ENCODE results near the gene YJU2. TPM values are rescaled to one million over a fixed set of nuclear protein-coding genes. Genes with fewer than 3 reads are reported as not detected.
"Not testable (repeated sequence)": the region's sequence is repeated elsewhere in the genome, so short reads cannot be mapped to it uniquely, and the experiment has no call there.

The YJU2 gene
- total and polyA plus RNA-seq, 12 donors, result 14.0 to 81.2 (median 24.3) TPM

DNA sequence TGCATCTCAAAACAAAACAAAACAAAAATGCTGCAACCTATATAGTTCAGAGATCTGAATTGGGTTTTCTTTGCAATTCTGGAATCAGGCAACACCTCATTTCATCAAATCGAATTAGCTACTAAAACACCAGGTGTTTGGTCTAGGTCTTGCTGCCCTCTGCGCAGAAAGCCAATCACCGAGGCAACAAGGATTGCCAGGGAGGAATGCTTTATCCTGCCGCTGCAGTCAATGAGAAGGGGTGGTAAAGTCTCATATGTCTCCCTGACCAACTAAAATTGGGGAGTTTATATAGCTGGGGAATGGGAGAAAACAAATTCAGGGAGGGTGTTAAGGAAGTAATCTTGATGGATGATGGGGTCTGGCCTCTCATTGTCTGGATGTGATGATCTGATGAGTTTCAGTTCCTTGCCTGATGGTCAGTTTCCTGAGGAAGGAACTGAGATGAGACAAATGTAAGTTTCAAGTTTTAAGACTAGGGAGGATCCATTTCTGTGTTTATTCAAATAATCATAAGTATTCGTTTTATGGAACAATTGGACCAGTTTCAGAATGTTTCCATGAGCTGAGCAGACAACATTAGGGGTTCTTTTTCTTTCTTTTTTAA, 5.0 kb upstream of the YJU2 start:
- no peak for DNase-seq
- Histone ChIP-seq H3K27ac (peak overlapping the region in 2 of 5 donors; percentile 44 to 53), H3K4me3 (no peak overlapping the region), H3K9me3 (replicated peaks in 1 of 3) (no peaks in the 10 kb centered on the region), H3K27me3 (no peaks in the 10 kb centered on the region), H3K36me3 (replicated peaks in 1 of 2) (no peaks in the 10 kb centered on the region), H3K4me1 (replicated peaks in 1 of 2) (peaks cover 0 to 5% of the 10 kb centered on the region in 2 donors)
- no peak for TF ChIP-seq POLR2A (IDR thresholded peaks at IDR 0.05)
- TF ChIP-seq, protein P1, sequence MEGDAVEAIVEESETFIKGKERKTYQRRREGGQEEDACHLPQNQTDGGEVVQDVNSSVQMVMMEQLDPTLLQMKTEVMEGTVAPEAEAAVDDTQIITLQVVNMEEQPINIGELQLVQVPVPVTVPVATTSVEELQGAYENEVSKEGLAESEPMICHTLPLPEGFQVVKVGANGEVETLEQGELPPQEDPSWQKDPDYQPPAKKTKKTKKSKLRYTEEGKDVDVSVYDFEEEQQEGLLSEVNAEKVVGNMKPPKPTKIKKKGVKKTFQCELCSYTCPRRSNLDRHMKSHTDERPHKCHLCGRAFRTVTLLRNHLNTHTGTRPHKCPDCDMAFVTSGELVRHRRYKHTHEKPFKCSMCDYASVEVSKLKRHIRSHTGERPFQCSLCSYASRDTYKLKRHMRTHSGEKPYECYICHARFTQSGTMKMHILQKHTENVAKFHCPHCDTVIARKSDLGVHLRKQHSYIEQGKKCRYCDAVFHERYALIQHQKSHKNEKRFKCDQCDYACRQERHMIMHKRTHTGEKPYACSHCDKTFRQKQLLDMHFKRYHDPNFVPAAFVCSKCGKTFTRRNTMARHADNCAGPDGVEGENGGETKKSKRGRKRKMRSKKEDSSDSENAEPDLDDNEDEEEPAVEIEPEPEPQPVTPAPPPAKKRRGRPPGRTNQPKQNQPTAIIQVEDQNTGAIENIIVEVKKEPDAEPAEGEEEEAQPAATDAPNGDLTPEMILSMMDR (IDR thresholded peaks at IDR 0.05), result no peak
- 64 to 72% (median 71%) methylated on average over 5 of the region's 5 CpGs for WGBS, 4 donors
- intact Hi-C loops (cut with DNase I), result no loop called here

DNA sequence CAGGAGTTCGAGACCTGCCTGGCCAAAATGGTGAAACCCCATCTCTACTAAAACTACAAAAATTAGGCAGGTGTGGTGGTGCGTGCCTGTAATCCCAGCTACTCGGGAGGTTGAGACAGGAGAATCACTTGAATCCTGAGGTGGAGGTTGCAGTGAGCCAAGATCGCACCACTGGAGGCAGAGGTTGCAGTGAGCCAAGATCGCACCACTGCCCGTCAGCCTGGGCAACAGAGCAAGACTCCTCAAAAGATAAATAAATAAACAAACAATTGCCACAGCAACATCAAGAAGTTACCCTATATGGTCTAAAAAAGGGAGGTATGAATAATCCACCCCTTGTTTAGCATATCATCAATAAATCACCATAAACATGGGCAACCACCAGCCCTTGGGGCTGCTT, 942 bp upstream of the YJU2 start:
- H3K27ac ChIP-seq; DNase-seq; H3K27me3 ChIP-seq; H3K9me3 ChIP-seq (replicated peaks in 1 of 3); intact Hi-C loops (cut with DNase I); H3K4me3 ChIP-seq: not testable (repeated sequence)
- 95 to 99% (median 97%) methylated on average over 5 to 6 of the region's 6 CpGs for WGBS, 4 donors
- Histone ChIP-seq H3K4me1 (replicated peaks in 1 of 2) (peaks cover 0 to 11% of the 10 kb centered on the region in 2 donors), H3K36me3 (replicated peaks in 1 of 2) (peaks cover 0 to 22% of the 10 kb centered on the region in 2 donors)

DNA sequence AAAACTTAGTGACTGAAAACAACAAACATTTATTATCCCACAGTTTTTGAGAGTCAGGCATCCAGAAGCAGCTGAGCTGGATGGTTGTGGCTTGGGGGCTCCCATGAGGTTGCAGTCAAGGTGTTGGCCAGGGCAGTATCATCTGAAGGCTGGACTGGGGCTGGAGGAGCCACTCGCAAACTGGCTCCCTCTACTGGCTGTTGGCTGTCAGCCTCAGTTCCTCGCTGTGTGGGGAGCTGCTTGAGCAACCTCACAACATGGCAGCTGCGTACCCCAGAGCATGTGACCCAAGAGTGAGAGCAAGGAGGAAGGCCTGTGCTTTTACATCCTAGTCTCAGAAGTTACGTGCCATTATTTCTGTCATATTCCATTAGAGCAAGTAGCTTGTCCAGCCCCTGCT, 9.7 kb downstream of the YJU2 start:
- 96 to 100% (median 97%) methylated on average over 2 to 4 of the region's 4 CpGs for whole genome bisulfite sequencing, 4 donors
- H3K27ac ChIP-seq, result no peak overlapping the region
- intact Hi-C loops (cut with DNase I), result no loop called here
- H3K27me3 ChIP-seq, result no peaks in the 10 kb centered on the region
- H3K36me3 ChIP-seq (replicated peaks in 1 of 2), result peaks cover 0 to 83% of the 10 kb centered on the region in 2 donors
- no peaks in the 10 kb centered on the region for H3K4me1 ChIP-seq (replicated peaks in 1 of 2)
- TF ChIP-seq POLR2A (IDR thresholded peaks at IDR 0.05), result no peak
- TF ChIP-seq, protein P1 (IDR thresholded peaks at IDR 0.05), result no peak
- DNase-seq, result no peak
- H3K9me3 ChIP-seq (replicated peaks in 1 of 3), result no peaks in the 10 kb centered on the region
- no peak overlapping the region for H3K4me3 ChIP-seq

DNA sequence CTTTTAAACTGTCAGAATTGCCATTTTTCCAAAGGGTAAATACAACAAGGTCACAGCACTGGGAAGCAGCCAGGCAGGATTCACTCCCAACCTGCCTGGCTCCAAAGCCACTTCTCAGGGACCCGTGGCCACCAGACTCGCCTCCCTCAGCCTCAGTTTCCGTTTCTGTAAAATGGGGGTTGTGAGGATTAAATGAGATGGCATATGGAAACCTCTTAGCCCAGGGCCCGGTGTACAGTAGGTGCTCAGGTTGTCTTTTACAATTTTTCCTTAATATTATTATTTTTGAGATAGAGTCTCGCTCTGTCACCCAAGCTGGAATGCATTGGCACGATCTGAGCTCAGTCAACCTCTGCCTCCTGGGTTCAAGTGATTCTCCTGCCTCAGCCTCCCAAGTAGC, 10.1 kb downstream of the YJU2 start:
- intact Hi-C loops (cut with DNase I), result no loop called here
- H3K4me1 ChIP-seq (replicated peaks in 1 of 2), result no peaks in the 10 kb centered on the region
- no peak overlapping the region for H3K27ac ChIP-seq
- 80 to 97% (median 81%) methylated on average over 6 of the region's 6 CpGs for WGBS, 4 donors
- H3K36me3 ChIP-seq (replicated peaks in 1 of 2), result peaks cover 0 to 83% of the 10 kb centered on the region in 2 donors
- DNase-seq, result no peak
- H3K4me3 ChIP-seq, result no peak overlapping the region
- TF ChIP-seq POLR2A (IDR thresholded peaks at IDR 0.05), result no peak
- TF ChIP-seq, protein P1 (IDR thresholded peaks at IDR 0.05), result no peak
- no peaks in the 10 kb centered on the region for H3K9me3 ChIP-seq (replicated peaks in 1 of 3)
- no peaks in the 10 kb centered on the region for H3K27me3 ChIP-seq

DNA sequence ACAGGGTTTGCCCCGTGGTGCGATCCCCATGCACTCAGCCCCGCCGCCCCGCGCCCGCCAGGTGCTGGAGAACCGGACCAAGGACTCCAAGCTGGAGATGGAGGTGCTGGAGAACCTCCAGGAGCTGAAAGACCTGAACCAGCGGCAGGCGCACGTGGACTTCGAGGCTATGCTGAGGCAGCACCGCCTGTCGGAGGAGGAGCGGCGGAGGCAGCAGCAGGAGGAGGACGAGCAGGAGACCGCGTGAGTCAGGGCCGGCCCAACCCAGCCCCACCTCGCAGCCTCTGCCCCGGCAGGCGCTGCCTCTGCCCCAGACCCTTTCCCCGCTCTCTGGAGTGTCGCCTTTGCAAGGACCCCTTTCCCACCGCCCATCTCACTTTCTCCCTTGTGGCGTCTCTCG, 11.3 kb downstream of the YJU2 start:
- WGBS, 4 donors, result 94 to 98% (median 94%) methylated on average over 10 to 28 of the region's 28 CpGs
- H3K27ac ChIP-seq, result no peak overlapping the region
- intact Hi-C loops (cut with DNase I), result no loop called here
- no peak overlapping the region for H3K4me3 ChIP-seq
- no peak for DNase-seq
- TF ChIP-seq POLR2A (IDR thresholded peaks at IDR 0.05), result no peak
- TF ChIP-seq, protein P1 (IDR thresholded peaks at IDR 0.05), result no peak
- H3K9me3 ChIP-seq (replicated peaks in 1 of 3), result no peaks in the 10 kb centered on the region
- peaks cover 0 to 87% of the 10 kb centered on the region in 2 donors for H3K36me3 ChIP-seq (replicated peaks in 1 of 2)
- H3K27me3 ChIP-seq, result no peaks in the 10 kb centered on the region
- no peaks in the 10 kb centered on the region for H3K4me1 ChIP-seq (replicated peaks in 1 of 2)
